Neural progenitor cell (in vitro differentiated cells): ENCODE measurements around the gene NFE2L2. TPM values are rescaled to one million over a fixed set of nuclear protein-coding genes. Genes with fewer than 3 reads are reported as not detected.

Experiments used
- DNase-seq: peaks from one replicate; pipeline ENCODE4 v3.0.0-alpha.2; 2016; ENCODE audit warnings: low spot score
- H2AFZ ChIP-seq: fragments of 200-600 bp; sonication (generic); replicated peaks from 2 replicates; pipeline ENCODE4 v1.6.1; 2016; ENCODE audit warnings: antibody characterized with exemption
- H3F3A ChIP-seq: fragments of 200-600 bp; sonication (generic); 2 replicates; pipeline ENCODE4 v1.6.1; 2016; ENCODE audit warnings: antibody characterized with exemption, low read depth
- H3K27ac ChIP-seq: fragments of 200-600 bp; sonication (generic); 2 replicates; pipeline ENCODE4 v1.5.1; 2016; ENCODE audit warnings: mild to moderate bottlenecking
- H3K27me3 ChIP-seq: fragments of 200-600 bp; sonication (generic); 2 replicates; pipeline ENCODE4 v1.6.1; 2016; ENCODE audit warnings: mild to moderate bottlenecking, moderate library complexity
- H3K36me3 ChIP-seq: fragments of 200-600 bp; sonication (generic); 2 replicates; pipeline ENCODE4 v1.5.1; 2016
- H3K4me1 ChIP-seq: fragments of 200-600 bp; sonication (generic); 2 replicates; pipeline ENCODE4 v1.6.1; 2016; ENCODE audit warnings: mixed run types
- H3K4me2 ChIP-seq: fragments of 200-600 bp; sonication (generic); 2 replicates; pipeline ENCODE4 v1.6.1; 2016
- H3K4me3 ChIP-seq: fragments of 200-600 bp; sonication (generic); 2 replicates; pipeline ENCODE4 v1.5.1; 2016
- H3K79me2 ChIP-seq: fragments of 200-600 bp; sonication (generic); 2 replicates; pipeline ENCODE4 v1.6.1; 2016; ENCODE audit warnings: low read depth
- H3K9ac ChIP-seq: fragments of 200-600 bp; sonication (generic); 2 replicates; pipeline ENCODE4 v1.6.1; 2016
- H3K9me3 ChIP-seq: fragments of 200-600 bp; sonication (generic); 2 replicates; pipeline ENCODE4 v1.5.1; 2016; ENCODE audit warnings: low read depth
- H4K20me1 ChIP-seq: fragments of 200-600 bp; sonication (generic); 2 replicates; pipeline ENCODE4 v1.6.1; 2016; ENCODE audit warnings: low read depth
- H3K27ac Mint-ChIP-seq: 3 replicates; pipeline ENCODE4 v1.8.0; 2021; ENCODE audit warnings: mixed read lengths
- H3K27me3 Mint-ChIP-seq: 2 replicates; pipeline ENCODE4 v1.8.0; 2022; ENCODE audit warnings: low read depth, mild to moderate bottlenecking, inconsistent platforms, moderate library complexity, mixed read lengths; ENCODE audit not compliant: insufficient read depth
- H3K36me3 Mint-ChIP-seq: 3 replicates; pipeline ENCODE4 v1.8.0; 2021; ENCODE audit warnings: mixed read lengths
- H3K4me1 Mint-ChIP-seq: 3 replicates; pipeline ENCODE4 v1.8.0; 2021; ENCODE audit warnings: mixed read lengths
- H3K4me3 Mint-ChIP-seq: 3 replicates; pipeline ENCODE4 v1.8.0; 2021; ENCODE audit warnings: mild to moderate bottlenecking, moderate library complexity, mixed read lengths
- H3K9me3 Mint-ChIP-seq: 3 replicates; pipeline ENCODE4 v1.8.0; 2020; ENCODE audit warnings: mixed read lengths
- CTCF ChIP-seq: fragments of 200-600 bp; sonication (generic); IDR thresholded peaks from 2 replicates; pipeline ENCODE4 v1.5.1; 2017; ENCODE audit warnings: antibody characterized with exemption, mild to moderate bottlenecking
- EZH2 ChIP-seq: fragments of 200-600 bp; sonication (generic); IDR thresholded peaks from 2 replicates; pipeline ENCODE4 v1.6.1; 2017; ENCODE audit warnings: antibody characterized with exemption, mild to moderate bottlenecking, moderate library complexity
- EZH2phosphoT487 ChIP-seq: fragments of 200-600 bp; sonication (generic); IDR thresholded peaks from 2 replicates; pipeline ENCODE4 v1.6.1; 2017; ENCODE audit warnings: antibody characterized with exemption
- total RNA-seq: library from RNA; depleted of rRNA; stranded (reverse); fragments of >200 nt; gene quantifications from 2 replicates; pipeline ENCODE4 v1.2.3, GENCODE V29; 2015; ENCODE audit warnings: low replicate concordance

NFE2L2 gene
- total RNA-seq, 1 donor from 2014 or later: 17.7 TPM

- Histone ChIP-seq H3K79me2 (no peaks in the 10 kb centered on the region), H3F3A (no peaks in the 10 kb centered on the region), H3K4me1 (no peaks in the 10 kb centered on the region), H3K4me2 (no peak overlapping the region), H3K9me3 (no peaks in the 10 kb centered on the region), H3K36me3 (no peaks in the 10 kb centered on the region), H3K4me3 (no peak overlapping the region), H4K20me1 (no peaks in the 10 kb centered on the region), H3K27ac (no peak overlapping the region), H3K27me3 (no peaks in the 10 kb centered on the region), H3K9ac (no peak overlapping the region), H2AFZ (no peak overlapping the region)
- Mint-ChIP-seq H3K4me1 (peaks cover 3% of the 10 kb centered on the region), H3K9me3 (no peaks in the 10 kb centered on the region), H3K27ac (no peak overlapping the region), H3K36me3 (no peaks in the 10 kb centered on the region), H3K4me3 (no peak overlapping the region), H3K27me3 (peaks cover 2% of the 10 kb centered on the region)
- no peak for DNase-seq
- TF ChIP-seq CTCF (no peak), EZH2phosphoT487 (no peak), EZH2 (no peak)
These were observed 71.7 kb downstream of the NFE2L2 start for GRCh38 chr2:177192788-177193187.

- no peak overlapping the region for H3K27ac Mint-ChIP-seq
- TF ChIP-seq EZH2phosphoT487: no peak
- no peak for TF ChIP-seq CTCF
- no peak for TF ChIP-seq EZH2
- Histone ChIP-seq H4K20me1 (no peaks in the 10 kb centered on the region), H3K4me1 (no peaks in the 10 kb centered on the region), H3K27ac (no peak overlapping the region), H3K4me3 (no peak overlapping the region), H3K79me2 (no peaks in the 10 kb centered on the region), H3K27me3 (no peaks in the 10 kb centered on the region), H3F3A (no peaks in the 10 kb centered on the region), H3K9me3 (no peaks in the 10 kb centered on the region), H2AFZ (no peak overlapping the region), H3K4me2 (no peak overlapping the region), H3K36me3 (no peaks in the 10 kb centered on the region), H3K9ac (no peak overlapping the region)
- peaks cover 2% of the 10 kb centered on the region for H3K27me3 Mint-ChIP-seq
- H3K36me3 Mint-ChIP-seq: no peaks in the 10 kb centered on the region
- peaks cover 11% of the 10 kb centered on the region for H3K4me1 Mint-ChIP-seq
- H3K9me3 Mint-ChIP-seq: no peaks in the 10 kb centered on the region
- H3K4me3 Mint-ChIP-seq: no peak overlapping the region
- no peak for DNase-seq
These were observed 73.6 kb downstream of the NFE2L2 start for GRCh38 chr2:177190941-177191340.

GRCh38 chr2:177188482-177189469, 75.8 kb downstream of the NFE2L2 start:
- Mint-ChIP-seq H3K9me3 (no peaks in the 10 kb centered on the region), H3K27me3 (no peaks in the 10 kb centered on the region), H3K4me3 (no peak overlapping the region), H3K36me3 (no peaks in the 10 kb centered on the region), H3K27ac (no peak overlapping the region), H3K4me1 (peaks cover 11% of the 10 kb centered on the region)
- H3K9ac ChIP-seq: no peak overlapping the region
- no peaks in the 10 kb centered on the region for H3K36me3 ChIP-seq
- DNase-seq: no peak
- no peaks in the 10 kb centered on the region for H3K79me2 ChIP-seq
- no peaks in the 10 kb centered on the region for H4K20me1 ChIP-seq
- no peak overlapping the region for H2AFZ ChIP-seq
- no peak overlapping the region for H3K27ac ChIP-seq
- no peaks in the 10 kb centered on the region for H3K9me3 ChIP-seq
- H3K4me2 ChIP-seq: no peak overlapping the region
- no peaks in the 10 kb centered on the region for H3F3A ChIP-seq
- TF ChIP-seq EZH2 (no peak), EZH2phosphoT487 (no peak), CTCF (no peak)
- H3K4me1 ChIP-seq: no peaks in the 10 kb centered on the region
- no peaks in the 10 kb centered on the region for H3K27me3 ChIP-seq
- H3K4me3 ChIP-seq: no peak overlapping the region
